HG03520 (cell line): ENCODE results near the gene ARMH3.

Experiments
- ATAC-seq: cut with Tn5 transposase; IDR thresholded peaks from one replicate; pipeline ENCODE4 v1.9.1; 2021; ENCODE audit warnings: mild to moderate bottlenecking, moderate library complexity; ENCODE audit not compliant: unreplicated experiment

Gene ARMH3

DNA sequence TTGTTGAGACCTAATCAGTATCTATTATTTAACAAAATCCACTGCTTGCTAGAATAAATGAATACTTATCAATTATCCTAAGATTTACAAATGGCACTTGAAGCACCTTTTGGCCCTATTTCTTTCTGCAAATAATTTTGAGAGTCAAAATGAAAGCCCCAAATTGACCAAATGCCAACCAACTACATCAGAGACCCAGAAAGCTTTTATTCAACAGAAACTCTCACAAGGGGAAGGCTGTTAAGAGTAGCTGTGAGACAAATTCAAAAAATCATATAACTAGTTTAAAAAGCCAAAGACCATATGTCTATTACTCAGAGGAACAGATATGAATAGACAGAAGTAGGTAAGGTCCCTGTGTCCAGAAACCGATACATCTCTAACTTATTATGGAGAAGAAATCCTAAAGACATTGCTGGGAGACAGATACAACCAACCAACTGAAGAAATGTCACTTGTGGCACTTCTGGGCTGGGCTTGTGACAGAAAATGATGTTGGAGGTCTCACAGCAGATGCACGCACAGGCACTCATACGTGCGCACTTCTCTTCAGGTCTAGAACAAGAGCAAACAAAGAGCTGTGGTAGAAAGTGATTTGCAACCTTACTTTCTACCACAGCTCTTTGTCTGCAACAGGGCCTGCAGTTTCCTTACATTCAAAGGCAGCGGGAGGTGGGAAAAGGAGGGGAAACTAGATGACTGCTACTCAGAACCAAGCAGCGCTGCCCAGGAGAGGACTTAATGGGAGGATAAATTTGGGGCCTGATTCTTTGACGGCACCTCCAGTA lies 153.7 kb downstream of the ARMH3 start:
- no peak for ATAC-seq

DNA sequence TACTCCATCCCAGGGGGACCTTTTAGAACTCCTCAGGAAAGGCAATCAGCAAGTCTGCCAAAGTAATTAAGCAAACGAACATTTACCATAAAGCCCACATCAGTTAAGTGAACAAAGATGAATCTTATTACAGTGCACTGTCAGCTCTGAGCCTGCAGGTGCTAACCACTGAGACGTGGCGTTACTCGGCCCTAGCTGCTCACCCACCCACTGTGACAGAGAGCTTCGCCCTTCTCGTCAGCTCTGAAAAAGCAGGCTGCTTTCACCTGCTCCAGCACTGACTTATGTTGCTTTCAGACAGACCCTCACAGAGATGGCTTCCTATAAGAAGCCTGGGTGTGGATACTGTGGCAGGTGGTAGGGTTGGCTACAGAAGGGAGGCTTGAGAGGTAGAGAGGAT lies 154.6 kb downstream of the ARMH3 start:
- peak; percentile 71 for ATAC-seq

DNA sequence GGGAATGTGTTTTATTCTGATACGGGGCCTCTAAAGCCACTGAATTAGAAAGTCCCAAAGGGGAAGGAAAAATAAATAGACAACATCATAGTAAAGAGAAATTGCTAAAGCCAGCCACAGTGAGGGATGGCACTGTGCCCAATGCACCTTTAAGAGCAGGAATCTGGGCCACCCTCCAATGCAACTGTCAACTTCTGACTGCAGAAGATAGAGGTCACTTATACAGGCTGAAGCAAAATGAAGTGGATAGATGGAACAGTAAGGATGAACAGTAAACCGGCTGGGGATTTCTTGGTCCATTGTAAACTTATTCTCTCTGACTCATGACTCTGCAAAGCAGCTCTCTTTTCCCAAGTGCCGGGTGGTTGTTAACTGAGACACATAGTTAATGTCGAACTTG lies 158.3 kb downstream of the ARMH3 start:
- no peak for ATAC-seq

DNA sequence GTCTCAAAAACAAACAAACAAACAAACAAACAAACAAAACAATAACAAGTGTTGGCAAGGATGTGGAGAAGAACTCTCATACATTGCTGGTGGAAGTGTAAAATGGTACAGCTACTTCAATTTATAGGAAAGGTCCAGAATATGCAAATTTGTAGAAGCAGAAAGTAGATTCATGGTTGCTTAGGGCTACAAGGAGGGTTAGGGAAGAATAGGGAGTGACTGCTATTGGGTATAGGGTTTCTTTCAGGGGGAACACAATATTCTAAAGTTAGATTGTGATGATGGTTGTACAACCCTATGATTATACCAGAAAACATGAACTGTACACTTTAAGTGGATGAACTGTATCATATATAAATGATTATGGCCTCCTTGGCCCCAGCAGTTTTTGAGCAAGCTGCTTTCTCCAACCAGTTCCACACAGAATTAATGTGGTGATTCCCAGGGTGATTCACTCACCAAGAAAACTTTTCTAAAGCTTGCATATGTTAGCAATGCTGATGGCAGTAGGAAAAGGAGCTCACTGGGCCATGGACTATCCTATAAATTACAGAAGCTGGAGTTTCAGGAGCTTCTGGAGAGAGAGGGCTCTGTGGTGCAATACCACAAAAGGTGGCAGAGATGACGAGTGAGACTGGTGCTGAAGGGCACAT lies 159.6 kb downstream of the ARMH3 start:
- ATAC-seq = no peak

DNA sequence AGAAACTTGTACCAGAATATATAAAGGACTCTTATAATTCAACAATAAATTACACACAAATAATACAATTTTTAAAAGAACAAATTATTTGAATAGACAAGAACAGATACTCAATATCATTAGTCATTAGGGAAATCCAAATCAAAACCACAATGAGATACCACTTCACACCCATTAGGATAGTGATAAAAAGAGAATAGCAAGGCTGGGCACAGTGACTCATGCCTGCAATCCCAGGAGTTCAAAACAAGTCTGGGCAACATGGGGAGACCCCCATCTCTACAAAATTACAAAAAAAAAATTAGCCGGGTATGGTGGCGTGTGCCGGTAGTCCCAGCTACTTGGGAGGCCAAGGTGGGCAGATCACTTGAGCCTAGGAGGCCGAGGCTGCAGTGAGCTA lies 160.2 kb downstream of the ARMH3 start:
- no peak for ATAC-seq

DNA sequence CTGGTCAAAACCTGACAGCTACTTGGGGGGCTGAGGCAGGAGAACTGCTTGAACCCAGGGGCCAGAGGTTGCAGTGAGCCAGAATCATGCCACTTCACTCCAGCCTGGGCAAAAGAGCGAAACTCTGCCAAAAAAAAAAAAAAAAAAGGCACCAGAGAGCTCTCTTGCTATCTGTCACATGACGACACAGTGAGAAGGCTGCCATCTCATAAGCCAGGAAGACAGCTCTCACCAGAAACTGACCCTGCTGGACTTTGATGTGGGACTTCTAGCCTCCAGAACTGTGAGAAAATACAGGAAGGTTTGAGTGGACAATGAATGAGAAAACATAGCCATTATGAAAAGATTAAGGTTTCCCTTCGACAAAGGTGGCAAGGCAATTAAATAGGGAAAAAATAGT lies 161.2 kb downstream of the ARMH3 start:
- no peak for ATAC-seq

DNA sequence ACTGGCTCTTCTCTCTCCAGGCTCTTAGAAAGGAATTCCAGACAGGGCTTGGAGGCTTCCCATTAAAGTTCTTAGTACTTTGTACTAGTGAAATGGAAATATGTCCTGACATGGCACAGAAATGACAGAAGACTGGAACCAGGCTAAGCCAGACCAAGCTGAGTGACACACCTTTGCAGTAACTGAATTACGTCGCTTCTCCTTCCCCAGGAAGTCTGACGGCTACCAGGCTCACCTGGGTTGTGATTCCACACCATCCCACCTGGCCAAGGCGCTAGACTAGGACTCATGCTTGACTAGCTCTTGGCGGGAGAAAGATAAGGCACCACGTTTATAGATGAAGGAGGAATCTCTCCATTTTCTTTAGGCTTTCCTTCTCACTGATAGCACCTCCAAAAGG lies 161.7 kb downstream of the ARMH3 start:
- no peak for ATAC-seq

DNA sequence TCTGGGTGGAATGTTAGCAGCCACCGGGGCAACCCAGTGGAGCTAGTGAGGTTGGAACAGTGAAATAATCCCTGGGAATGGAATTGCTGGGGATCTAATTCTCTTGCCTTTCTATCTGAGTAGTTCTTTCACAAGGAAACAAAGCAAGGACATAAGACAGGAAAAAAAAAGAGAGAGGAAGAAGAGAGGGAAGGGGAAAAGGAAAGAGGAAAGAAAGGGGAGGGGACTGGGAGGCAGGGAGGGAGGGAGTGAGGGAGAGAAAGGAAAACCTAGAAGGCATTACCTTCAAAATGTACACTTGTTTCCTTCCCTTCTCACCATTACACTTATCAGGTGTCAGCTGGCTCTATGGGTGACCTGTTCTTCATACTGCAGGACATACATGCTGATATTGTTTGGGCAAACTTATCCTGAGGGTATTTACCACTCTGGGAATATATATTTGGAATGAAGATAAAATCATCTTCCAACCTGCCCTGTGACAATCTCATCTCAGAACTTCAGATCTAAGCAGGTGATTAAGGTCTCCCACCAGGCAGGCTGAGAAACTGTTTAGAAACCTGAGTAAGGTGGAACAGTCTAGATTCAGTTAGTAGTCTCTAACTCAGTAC lies 162.4 kb downstream of the ARMH3 start:
- ATAC-seq = no peak

DNA sequence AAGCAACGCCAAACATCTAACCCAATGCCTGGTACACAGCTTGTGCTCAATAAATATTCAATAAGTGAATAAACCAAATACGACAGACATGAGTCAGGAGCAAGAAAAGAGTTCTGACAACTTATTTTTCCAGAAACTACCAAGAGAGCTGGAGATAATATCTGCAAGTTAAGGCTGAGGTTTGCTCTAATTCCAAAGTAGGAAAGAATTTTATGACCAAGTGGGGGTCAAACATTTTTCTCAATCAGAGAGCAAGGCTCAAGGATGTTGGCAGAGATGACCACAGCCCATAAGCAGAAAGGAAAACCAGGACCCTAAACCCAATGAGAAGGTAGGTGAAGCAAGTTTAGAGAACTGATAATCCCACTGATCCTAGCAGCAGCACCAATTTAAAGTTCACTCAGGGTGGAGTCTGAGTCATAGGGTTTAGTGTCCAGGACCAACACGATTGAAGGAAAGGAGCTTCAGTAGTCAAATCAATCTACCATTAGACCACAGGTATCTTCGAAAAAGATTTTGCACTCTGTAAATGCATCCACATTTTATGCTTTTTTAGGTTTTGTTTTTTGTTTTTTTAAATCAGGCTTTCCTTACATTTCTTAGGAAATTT lies 163.1 kb downstream of the ARMH3 start:
- no peak for ATAC-seq

DNA sequence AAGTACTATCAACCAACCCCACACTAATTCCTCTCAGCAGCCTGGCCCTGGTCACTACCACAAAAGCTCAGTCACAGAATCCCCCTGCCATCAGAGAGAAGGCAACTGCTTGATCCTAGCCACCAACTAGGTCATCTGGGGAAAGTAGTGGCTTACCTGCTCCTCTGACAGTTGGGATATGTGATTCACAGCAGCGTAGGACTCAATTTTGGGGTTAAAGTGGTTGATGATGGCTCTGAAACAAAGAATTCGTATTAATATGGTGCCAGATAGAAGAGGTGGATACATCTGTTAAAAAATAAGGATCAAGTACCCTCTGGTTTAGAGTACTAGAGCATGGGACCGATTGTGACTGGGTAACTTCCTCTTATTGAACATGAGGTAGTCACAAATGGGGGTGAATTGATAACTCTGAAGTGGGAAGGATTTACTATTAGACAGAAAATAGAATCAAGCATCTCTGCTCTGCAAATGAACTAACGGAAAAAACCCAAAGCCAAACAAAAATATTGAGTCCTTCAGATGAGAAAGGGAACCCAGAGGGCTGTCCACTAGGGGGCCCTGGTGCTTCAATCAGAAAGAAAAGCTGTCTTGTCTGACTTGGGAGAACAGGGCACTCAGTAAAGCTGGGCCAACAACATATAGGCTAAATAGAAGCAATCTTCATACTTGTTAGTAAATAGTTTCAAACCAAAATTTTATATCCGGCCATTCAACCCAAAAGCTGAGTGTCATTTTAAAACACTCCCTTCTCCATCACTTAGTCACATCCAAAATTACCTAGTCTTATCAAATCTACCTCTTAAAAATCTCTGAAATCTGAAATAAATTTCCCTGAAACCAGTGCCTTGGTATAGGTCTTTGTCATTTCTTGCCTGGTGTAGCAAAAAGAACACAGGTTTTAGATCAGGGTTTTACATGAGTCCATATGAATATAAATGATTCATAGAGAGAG lies 166.4 kb downstream of the ARMH3 start:
- no peak for ATAC-seq

DNA sequence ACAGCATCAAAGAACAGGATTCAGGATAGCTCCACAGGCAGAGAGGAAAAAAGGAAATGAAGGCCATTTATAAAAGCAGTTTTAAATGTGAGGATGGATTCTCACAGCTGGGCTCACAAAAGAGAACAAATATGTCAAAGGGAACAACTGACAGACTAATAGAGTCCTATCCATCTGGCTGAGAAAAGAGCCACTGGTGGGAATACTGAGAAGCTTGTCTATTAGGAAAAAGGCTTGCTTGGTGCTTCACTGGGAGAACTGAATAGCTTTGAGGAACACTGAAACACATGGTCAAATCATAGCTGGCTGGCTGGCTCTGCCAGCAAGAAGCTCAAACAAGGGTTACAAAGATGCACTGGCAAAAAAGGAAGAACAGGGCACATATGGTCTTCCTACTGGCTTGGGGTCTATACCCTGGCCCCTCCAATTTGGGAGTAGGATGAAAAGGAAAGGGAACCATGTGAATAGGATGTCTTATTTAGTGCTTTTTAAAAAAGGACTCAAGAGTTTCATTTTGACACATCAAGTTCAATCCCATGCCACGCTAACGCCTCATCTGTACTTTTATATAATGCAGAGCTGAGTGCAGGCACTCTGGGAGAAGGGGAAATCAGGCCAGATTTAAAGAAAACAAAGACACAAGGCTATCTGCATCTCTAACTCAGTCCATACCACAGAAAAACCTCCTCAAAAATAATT lies 167.6 kb downstream of the ARMH3 start:
- no peak for ATAC-seq

DNA sequence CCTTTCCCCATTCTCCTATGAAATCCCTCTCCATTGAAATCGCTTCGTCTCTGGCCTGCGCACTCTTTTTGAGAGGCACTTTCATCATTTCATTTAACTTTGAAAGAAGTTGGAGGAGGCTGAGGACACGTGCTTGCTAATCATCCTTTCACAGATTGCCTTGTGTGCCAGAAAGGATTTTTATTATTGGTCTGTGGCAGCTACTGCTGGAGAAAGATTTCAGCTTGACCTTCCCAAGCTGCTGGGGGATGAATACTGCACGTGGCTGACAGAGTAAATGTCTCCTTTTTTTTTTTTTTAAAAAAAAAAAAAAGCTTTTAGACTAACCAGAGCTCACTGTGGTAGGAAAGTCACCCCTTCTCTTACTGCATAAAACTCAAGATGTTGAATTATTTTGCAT lies 168.2 kb downstream of the ARMH3 start:
- no peak for ATAC-seq

DNA sequence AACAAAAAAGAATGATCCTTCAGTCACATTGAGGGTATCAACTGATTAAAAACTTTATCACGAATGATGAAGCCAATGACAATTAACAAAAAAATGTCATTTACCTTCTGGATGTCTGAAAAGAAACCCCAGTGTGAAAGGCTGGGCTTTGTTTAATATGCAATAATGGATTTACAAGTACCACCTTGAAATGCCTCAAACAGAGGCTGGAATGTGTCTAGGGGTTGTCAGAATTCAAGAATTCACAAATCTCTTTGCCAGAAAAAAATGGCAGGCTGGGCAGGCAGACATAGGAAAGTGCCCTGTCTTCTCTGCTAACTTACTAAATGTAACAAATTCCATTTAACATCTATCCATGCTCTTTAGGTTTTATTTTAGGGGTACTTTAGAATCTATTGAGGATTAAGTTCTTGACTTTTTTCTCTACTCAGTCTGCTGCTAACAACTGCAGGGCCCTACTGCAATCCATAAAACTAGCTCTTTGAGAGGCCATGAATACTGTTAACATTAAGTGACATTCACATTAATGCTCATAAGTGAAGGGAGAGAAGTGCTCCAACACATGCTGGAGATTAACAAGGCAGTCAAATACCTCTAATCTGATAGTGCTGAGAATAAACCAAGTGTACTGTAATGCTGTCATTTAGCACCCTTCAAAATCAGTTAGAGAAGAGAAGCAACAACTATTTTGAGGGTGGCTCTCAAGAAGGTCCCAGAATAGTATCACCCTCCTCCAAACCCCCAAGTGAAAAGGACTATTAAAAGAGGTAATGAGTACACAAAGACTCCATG lies 169.3 kb downstream of the ARMH3 start:
- ATAC-seq = no peak

DNA sequence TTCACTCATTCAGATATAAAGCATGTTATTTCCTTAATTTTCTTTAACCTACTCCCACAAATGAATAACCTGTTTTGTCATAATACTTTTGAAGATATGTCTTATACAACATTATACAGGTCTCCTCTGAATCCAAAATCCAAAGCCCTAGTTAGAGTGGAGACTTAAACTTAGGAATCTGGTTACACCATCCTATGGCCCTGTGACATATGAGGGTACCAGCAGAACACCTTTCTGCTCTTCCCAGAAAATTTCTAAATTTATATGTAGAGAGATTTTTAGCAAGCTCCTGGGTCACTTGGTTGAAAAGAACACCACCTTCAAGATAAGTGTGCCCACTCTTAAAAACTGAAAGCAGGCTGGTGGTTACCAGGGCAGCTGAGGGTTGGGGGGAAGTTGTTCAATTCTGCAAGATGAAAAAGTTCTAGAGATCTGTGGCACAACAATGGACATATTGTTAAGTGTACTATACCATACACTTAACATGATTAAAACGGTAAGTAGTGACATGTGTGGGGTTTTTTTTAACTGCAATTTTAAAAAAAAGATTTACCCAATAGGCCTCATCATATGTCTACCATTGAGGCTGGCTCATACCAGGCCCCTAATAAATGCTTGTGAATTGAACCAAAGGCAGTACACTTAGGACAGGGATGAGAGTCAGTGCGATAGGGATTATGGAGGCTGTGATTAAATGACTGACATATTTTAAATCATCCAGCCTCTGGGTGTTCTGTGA lies 174.8 kb downstream of the ARMH3 start:
- ATAC-seq = no peak

DNA sequence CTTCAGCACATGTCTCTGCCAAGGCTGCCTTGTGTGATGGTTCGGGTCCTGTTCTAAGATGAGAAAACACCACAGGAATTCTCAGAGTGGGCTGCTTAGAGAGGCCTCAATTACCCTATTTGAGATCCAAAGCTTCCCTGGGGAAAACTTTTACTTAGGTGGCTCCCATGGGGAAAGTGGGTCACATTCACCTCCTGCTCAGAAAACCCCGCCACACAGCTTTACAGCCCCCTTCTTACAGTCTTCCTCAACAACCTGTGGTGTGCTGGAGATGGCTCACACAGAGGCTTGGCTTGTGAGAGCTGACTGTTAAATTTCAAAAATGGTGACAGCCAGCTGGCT lies 175.8 kb downstream of the ARMH3 start:
- no peak for ATAC-seq

DNA sequence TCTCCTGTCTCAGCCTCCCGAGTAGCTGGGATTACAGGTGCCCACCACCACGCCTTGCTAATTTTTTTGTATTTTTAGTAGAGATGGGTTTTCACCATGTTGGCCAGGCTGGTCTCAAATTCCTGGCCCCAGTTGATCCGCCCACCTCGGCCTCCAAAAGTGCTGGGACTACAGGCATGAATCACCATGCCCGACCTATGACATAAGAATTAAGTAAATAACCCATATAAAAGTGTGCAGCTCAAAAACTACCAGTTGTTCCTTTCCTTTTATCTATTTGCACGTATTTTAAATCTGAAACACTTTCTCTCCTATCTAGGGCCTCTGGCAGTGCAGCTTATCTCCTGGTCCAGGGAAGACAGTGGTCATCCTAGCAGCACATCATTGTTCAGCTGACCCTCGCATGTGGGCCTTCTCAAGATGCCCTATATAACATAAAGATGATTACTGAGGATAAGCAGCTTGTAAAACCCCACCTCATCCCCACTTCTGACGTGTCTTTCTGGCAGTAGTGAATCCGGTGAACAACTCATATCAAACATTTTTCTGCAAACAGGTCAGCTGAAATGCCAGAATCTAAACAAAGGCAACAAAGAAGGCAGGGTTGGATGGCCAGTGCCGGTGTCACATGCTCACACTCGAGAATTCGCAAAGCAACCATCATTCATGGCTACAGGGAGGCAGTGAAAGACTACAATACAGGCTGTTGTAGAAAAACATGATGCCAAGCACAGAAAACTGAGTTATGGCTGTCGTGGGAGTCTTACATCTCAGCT lies 176.3 kb downstream of the ARMH3 start:
- ATAC-seq = no peak

DNA sequence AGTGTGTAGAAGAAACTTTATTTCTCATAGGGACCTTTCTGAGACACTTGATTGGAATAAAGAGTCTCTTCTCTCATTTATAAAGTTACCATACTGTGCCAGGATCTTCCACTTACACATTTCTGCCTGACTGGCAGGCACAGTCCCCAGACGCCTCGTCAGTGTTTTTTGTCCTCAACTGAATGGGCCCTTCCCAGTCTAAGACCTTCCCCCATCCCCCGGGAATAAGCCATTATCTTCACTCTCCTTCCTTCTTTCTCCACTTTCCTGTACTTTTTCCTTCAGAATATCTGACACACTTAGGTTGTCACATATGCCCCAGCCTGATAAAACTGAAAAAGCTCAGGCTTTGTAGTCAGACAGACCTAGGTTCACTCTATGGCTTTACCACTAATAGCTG lies 177.1 kb downstream of the ARMH3 start:
- no peak for ATAC-seq

DNA sequence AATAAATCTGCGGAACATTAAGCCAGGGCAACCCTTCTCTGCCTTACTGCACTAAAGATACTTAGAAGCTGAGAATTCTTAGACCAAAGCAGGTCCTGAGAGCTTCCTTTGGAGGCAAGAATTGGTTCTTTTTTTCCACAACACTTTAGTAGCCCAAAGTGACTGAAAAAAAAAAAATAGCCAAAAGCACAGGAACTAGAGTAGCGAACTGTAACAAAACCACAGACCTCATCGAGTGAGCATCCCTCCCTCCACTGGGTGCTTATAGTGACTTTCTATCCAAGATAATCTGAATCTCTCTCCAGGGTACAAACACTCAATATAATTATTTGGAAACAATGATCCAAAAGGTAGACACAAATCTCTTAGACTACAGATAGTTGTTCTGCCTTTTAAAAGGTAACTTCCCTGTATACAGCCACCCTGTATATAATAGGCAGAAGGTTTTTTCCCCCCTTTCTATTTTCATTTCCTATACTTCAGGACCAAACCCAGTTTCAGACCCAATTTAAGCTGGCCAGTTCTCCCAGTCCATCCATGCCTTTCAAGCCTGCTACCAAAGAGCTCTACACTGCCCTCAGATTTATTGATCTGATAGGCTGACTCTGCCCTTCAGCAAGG lies 180.8 kb downstream of the ARMH3 start:
- ATAC-seq = no peak
